CD4-positive, alpha-beta T cell treated with Interleukin-12 subunit alpha and Interleukin-12 subunit beta, for 1 hour (primary cell): ENCODE results near the gene CTRB1.
"Not testable (repeated sequence)": the region's sequence is repeated elsewhere in the genome, so short reads cannot be mapped to it uniquely, and the experiment has no call there.

Experiments
- DNase-seq: peaks from one replicate; pipeline ENCODE4 v3.0.0-alpha.2; 2020

CTRB1 gene

GRCh38 chr16:75257886-75258806 lies 39.4 kb downstream of the CTRB1 start:
- no peak for DNase-seq

GRCh38 chr16:75258807-75259141 lies 40.0 kb downstream of the CTRB1 start:
- no peak for DNase-seq

GRCh38 chr16:75260851-75261589 lies 42.2 kb downstream of the CTRB1 start:
- DNase-seq: no peak

GRCh38 chr16:75261590-75262078 lies 42.8 kb downstream of the CTRB1 start:
- DNase-seq: no peak

GRCh38 chr16:75262104-75262799 lies 43.5 kb downstream of the CTRB1 start:
- DNase-seq: no peak

- DNase-seq: no peak
These were observed 44.0 kb downstream of the CTRB1 start for GRCh38 chr16:75262800-75263127.

- no peak for DNase-seq
These were observed 44.6 kb downstream of the CTRB1 start for GRCh38 chr16:75263291-75263962.

GRCh38 chr16:75263963-75264445 lies 45.2 kb downstream of the CTRB1 start:
- DNase-seq: no peak

GRCh38 chr16:75264457-75264998 lies 45.7 kb downstream of the CTRB1 start:
- DNase-seq: no peak

- DNase-seq: no peak
These were observed 46.5 kb downstream of the CTRB1 start for GRCh38 chr16:75264999-75265910.

GRCh38 chr16:75265911-75266701 lies 47.3 kb downstream of the CTRB1 start:
- no peak for DNase-seq

GRCh38 chr16:75266738-75267630 lies 48.2 kb downstream of the CTRB1 start:
- DNase-seq: no peak

GRCh38 chr16:75267631-75268264 lies 49.0 kb downstream of the CTRB1 start:
- DNase-seq: no peak

GRCh38 chr16:75269358-75269757 lies 50.6 kb downstream of the CTRB1 start:
- not testable (repeated sequence) for DNase-seq

- DNase-seq: no peak
These were observed 52.8 kb downstream of the CTRB1 start for GRCh38 chr16:75271441-75272096.

GRCh38 chr16:75272097-75272551 lies 53.3 kb downstream of the CTRB1 start:
- DNase-seq: no peak

- not testable (repeated sequence) for DNase-seq
These were observed 53.8 kb downstream of the CTRB1 start for GRCh38 chr16:75272629-75273028.
